ENCODE results near the gene CCKAR. TPM values are rescaled to one million over a fixed set of nuclear protein-coding genes. Genes with fewer than 3 reads are reported as not detected.

Gene CCKAR
- total RNA-seq, 2 donors from 2014 or later: not detected

DNA sequence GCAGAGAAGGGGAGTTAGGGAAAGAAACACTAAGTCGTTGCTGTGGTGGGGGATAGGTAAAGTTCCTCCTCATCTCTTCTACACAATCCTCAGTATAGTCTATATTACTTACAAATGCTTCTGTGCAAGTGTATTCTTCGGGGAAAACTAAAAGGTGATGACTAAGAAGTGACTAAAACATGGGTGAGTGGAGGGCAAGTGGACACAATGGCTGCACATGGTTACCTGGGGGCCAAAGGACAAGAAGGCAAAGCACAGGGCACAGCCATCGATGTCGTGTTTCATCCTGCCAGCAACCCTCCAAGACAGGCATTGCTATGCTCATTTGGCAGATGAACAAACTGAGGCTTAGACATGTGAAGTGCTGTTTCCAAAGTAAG, 35.5 kb upstream of the CCKAR start:
- no peaks in the 10 kb centered on the region for H3K36me3 ChIP-seq
- H3K4me1 ChIP-seq: no peaks in the 10 kb centered on the region
- no peaks in the 10 kb centered on the region for H3K9me3 ChIP-seq
- no peak for DNase-seq (ENCODE audit: low spot score)
- TF ChIP-seq, protein P1, sequence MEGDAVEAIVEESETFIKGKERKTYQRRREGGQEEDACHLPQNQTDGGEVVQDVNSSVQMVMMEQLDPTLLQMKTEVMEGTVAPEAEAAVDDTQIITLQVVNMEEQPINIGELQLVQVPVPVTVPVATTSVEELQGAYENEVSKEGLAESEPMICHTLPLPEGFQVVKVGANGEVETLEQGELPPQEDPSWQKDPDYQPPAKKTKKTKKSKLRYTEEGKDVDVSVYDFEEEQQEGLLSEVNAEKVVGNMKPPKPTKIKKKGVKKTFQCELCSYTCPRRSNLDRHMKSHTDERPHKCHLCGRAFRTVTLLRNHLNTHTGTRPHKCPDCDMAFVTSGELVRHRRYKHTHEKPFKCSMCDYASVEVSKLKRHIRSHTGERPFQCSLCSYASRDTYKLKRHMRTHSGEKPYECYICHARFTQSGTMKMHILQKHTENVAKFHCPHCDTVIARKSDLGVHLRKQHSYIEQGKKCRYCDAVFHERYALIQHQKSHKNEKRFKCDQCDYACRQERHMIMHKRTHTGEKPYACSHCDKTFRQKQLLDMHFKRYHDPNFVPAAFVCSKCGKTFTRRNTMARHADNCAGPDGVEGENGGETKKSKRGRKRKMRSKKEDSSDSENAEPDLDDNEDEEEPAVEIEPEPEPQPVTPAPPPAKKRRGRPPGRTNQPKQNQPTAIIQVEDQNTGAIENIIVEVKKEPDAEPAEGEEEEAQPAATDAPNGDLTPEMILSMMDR (IDR thresholded peaks at IDR 0.05): no peak
- H3K4me3 ChIP-seq: no peak overlapping the region
- no peak overlapping the region for H3K27ac ChIP-seq
- no peaks in the 10 kb centered on the region for H3K27me3 ChIP-seq

DNA sequence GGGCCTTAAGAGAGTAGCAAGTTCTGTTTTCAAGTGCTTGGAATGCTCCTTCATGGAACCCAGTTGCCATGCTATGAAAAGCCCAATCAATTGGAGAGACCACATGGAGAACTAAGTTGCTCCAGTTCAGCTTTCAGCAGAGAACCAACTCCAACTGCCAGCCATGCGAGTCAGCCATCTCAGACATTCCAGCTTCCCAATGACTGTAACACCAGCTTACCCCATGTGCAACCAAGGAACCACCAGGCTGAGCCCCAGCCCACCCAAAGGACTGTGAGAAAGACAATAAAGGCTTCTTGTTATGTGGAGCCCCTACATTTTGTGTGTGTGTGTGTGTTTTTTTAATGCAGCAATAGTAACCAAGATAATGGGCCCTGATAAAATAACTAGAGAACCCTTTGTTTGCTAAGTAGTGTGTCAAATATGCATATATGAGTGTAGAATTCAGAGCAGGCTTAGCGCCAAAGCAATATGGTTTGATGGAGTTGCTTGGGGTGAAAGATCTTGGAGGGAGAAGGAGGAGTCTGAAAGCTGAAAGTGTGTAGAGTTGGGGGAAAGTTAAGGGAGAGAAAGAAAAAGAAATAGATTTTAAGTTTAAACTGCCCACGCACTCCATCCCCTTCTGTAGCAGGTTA, 35.0 kb upstream of the CCKAR start:
- Histone ChIP-seq H3K27me3 (no peaks in the 10 kb centered on the region), H3K27ac (no peak overlapping the region), H3K36me3 (no peaks in the 10 kb centered on the region), H3K9me3 (no peaks in the 10 kb centered on the region), H3K4me3 (no peak overlapping the region), H3K4me1 (no peaks in the 10 kb centered on the region)
- TF ChIP-seq, protein P1 (IDR thresholded peaks at IDR 0.05): no peak
- DNase-seq (ENCODE audit: low spot score): no peak

DNA sequence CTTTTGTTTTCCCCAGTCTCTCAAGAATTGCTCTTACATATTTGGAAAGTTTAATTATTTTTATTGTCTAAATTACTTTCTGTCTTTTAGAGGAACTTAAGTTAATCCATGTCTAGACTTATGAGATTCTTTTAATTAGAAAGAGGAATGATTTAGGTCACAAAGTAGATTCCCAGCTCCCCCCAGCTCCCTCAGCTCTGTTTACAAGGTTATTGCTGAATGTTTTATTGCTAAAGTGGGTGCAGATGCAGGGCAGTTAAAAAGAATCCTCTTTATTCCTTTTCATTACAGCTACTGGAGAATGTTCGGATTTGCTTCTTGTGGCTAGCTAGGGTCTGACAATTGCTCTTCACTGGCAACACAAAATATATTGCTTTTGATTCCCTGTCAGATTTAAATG, 33.7 kb upstream of the CCKAR start:
- Histone ChIP-seq H3K4me3 (no peak overlapping the region), H3K4me1 (no peaks in the 10 kb centered on the region), H3K27me3 (no peaks in the 10 kb centered on the region), H3K36me3 (no peaks in the 10 kb centered on the region), H3K9me3 (no peaks in the 10 kb centered on the region), H3K27ac (no peak overlapping the region)
- TF ChIP-seq, protein P1 (IDR thresholded peaks at IDR 0.05): no peak
- DNase-seq (ENCODE audit: low spot score): no peak

DNA sequence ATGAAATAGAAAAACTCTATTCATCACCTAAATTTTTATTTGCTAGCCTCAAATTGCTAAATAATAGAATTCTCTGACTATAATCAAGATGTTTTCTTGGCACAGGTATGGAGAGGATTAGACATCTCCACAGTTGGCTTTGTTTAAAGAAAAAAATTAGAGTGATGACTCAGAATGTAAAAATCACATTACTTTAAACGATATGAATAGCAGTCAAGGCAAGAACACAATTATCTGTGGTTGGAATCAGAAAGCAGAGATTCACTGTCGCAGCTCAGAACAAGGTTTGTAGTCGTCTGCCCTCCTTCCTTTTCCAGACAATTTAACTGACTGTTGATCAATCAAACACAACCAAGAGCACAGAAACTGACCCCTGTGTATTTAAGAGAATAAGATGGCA, 32.2 kb upstream of the CCKAR start:
- Histone ChIP-seq H3K36me3 (no peaks in the 10 kb centered on the region), H3K27ac (no peak overlapping the region), H3K27me3 (no peaks in the 10 kb centered on the region), H3K4me1 (no peaks in the 10 kb centered on the region), H3K9me3 (no peaks in the 10 kb centered on the region), H3K4me3 (no peak overlapping the region)
- no peak for DNase-seq (ENCODE audit: low spot score)
- TF ChIP-seq, protein P1 (IDR thresholded peaks at IDR 0.05): no peak

DNA sequence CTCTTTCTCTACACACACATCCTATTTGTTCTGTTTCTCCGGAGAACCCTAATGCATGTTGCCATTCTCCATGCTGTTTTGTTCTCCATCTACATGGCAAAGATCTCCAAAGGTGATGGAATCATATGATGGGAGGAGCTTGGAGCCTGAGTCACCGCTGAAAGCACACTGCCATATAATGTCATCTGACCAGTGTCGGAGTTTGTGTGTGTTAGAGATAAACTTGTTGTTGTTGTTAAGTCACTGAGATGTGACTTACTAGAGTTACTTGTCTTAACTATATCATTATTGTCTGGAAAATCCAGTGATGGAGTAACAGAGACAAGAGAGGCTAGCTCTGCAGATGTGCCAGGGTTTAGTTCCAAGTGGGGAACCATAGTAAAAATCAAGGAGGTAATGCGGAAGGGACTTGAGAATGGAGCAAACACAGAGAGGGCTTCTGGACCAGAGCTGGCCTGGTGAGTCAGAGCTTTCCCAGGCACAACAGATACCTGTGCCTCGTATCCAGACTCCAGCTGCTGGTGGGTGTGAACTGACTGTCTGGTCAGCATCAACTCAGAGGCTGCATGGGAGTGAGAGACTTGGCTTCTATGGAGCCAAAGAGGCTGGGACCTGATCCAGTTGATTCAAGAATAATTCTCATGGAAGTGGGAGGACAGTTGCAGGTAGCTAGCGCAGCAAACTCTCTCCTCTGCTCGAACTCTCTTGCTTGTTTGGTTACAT, 30.6 kb upstream of the CCKAR start:
- Histone ChIP-seq H3K27ac (no peak overlapping the region), H3K27me3 (no peaks in the 10 kb centered on the region), H3K4me1 (no peaks in the 10 kb centered on the region), H3K9me3 (no peaks in the 10 kb centered on the region), H3K4me3 (no peak overlapping the region), H3K36me3 (no peaks in the 10 kb centered on the region)
- TF ChIP-seq, protein P1 (IDR thresholded peaks at IDR 0.05): no peak
- DNase-seq (ENCODE audit: low spot score): no peak

Data from right atrium auricular region (tissue), 2 donors.